Endothelial cell of umbilical vein (primary cell): ENCODE results near the gene RBM42.

Experiments used
- CTCF ChIP-seq, 2 donors: IDR thresholded peaks; 1 replicate in 1 of 2; 2 replicates in 1 of 2; pipeline ENCODE4 v1.5.1; 2011; ENCODE audit warnings: low read length in 2 of 2, mild to moderate bottlenecking in 2 of 2, moderate library complexity in 2 of 2, control low read depth in 1 of 2, inconsistent platforms in 1 of 2, low read depth in 1 of 2; ENCODE audit not compliant: insufficient read depth in 1 of 2; ENCODE audit errors: extremely low read depth in 1 of 2
- EZH2 ChIP-seq: IDR thresholded peaks from 2 replicates; pipeline ENCODE4 v1.6.1; 2012; ENCODE audit warnings: borderline replicate concordance, low read depth, mild to moderate bottlenecking, moderate library complexity, low read length, inconsistent platforms; ENCODE audit not compliant: severe bottlenecking
- POLR2A ChIP-seq: IDR thresholded peaks from 2 replicates; pipeline ENCODE4 v1.6.1; 2012; ENCODE audit warnings: low read depth, mild to moderate bottlenecking, control low read depth, low read length

DNA sequence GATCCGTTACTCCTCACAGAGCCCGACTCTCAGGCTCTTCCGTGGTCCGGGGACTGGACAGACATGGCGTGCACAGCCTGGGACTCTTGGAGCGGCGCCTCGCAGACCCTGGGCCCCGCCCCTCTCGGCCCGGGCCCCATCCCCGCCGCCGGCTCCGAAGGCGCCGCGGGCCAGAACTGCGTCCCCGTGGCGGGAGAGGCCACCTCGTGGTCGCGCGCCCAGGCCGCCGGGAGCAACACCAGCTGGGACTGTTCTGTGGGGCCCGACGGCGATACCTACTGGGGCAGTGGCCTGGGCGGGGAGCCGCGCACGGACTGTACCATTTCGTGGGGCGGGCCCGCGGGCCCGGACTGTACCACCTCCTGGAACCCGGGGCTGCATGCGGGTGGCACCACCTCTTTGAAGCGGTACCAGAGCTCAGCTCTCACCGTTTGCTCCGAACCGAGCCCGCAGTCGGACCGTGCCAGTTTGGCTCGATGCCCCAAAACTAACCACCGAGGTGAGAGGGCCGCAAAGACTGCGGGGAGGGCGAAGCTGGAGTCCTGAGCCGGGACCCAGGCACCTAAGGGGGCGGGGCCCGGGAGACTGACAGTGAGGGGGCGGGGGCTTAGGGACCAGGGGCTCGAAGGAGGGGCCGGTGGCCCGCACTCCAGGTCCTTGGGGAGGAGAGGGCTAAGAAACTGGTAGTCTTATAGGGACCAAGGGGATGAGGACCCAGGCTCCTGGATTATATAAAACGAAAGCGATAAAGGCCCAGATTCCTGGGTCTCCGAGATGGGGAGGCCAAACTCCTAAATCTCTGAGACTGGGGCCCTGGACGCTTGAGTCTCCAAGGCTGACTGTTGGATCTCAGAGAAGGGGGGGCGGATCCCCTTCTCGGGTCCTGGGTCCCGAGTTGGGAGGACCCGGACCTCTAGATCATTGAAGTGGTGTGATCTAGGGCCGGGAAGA is 14.7 kb downstream of the RBM42 start:
- TF ChIP-seq EZH2 = no peak
- TF ChIP-seq CTCF (IDR thresholded peaks at IDR 0.05; ENCODE audit: extremely low read depth in 1 of 2, insufficient read depth in 1 of 2, low read depth in 1 of 2, low read length in 2 of 2) = no peak
- TF ChIP-seq POLR2A = peak; percentile 63
